ENCODE data around the gene OR2AG2.

- TF ChIP-seq REST (IDR thresholded peaks at IDR 0.05; ENCODE audit: insufficient read depth in 1 of 2, low read depth in 2 of 2, low read length in 1 of 2) (no peak), POLR2AphosphoS5 (IDR thresholded peaks at IDR 0.05; ENCODE audit: low read depth, low read length) (no peak), CTCF (IDR thresholded peaks at IDR 0.05) (no peak)
Observed at GRCh38 chr11:6717426-6717825, 54.4 kb downstream of the OR2AG2 start.

Measured in Panc1 (cell line).